ENCODE data around the gene PLEKHH3. TPM values are rescaled to one million over a fixed set of nuclear protein-coding genes. Genes with fewer than 3 reads are reported as not detected.
A peak's percentile ranks its signal among the peaks of the same experiment; 100 is the strongest.

Gene PLEKHH3
- total and polyA plus RNA-seq, 2 of the 4 experiments (the other 2 are of a cell fraction) = 2.9 to 10.5 TPM

DNA sequence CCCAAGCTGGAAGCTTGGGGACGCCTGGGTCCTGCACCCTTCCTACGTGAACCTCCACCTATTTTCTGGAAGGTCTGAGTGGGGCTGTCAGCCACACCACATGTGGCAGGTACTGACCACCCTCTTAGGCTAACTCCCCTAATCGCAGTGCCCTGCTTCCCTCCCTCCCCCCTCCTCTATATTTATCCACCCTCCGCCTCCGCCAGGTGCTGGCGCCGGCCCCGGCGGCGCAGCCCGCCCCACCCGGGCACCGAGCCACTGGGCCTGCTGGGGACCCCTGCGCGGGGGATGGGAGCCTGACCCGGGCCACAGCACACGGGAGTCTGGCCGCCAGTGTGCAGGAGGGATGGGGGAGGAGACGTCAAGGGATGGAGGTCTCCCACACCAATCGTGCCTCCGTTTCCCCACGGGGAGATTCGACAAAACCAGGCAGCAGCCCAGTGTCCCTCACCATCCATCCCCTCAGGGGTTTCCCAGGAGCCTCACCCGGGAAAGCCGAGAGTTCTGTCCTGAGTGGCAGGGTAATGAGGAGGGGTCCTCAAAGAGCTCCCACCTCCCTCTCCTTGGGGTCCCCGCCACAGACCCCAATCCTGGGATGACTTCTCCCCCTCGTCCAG lies 1.3 kb downstream of the PLEKHH3 start (continued):
- TF ChIP-seq RCOR1 (IDR thresholded peaks at IDR 0.05; ENCODE audit: insufficient replicate concordance, low read length) = no peak

DNA sequence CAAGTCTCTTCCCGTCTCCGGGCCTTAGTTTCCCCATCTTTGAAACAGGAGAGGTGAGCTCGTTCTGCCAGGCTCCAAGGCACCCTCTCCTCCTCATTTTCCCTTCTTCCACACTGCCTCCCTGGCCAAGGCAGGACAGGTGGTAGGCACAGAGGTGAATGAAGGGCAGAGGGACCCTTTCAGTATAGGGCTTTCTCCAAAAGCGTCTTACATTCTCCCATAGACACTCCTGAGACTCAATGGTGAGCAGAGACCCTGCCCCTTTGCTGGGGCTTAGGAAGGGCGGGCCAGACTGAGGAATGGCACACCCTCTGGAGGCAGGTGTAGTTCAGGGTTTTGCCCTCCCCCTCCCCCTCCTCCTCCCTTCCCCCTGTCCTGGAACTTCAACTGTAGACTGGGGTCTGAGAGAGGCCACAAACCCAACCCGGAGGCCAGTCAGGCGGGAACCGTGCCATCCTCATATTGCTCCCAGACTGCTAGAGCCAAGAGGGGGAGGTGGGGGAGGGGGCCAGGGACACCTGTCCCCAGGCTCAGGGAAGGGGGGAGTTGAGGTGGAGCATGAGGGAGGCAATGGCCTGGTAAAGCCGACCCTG lies 1.9 kb downstream of the PLEKHH3 start:
- CTCF ChIA-PET = interaction anchor here (1.0 kb wide), 1 partner anchor 18 kb away, joined by 3 read pairs; no protein-coding TSS in a partner anchor

More for the DNA sequence above, 1.9 kb downstream of the PLEKHH3 start:
- no peak overlapping the region for H3K56ac ChIP-seq (ENCODE audit: extremely low read depth, insufficient read depth, low read length)
- no peak overlapping the region for H4K91ac ChIP-seq (ENCODE audit: insufficient read depth, low read depth, low read length)
- TF ChIP-seq NFE2L2 (IDR thresholded peaks at IDR 0.05; ENCODE audit: low read depth, low read length) (no peak), MAFK (IDR thresholded peaks at IDR 0.05; ENCODE audit: low read depth, low read length) (no peak), CEBPB (IDR thresholded peaks at IDR 0.05; ENCODE audit: low read depth, low read length) (no peak), CHD1 (IDR thresholded peaks at IDR 0.05; ENCODE audit: low read depth, low read length) (no peak)
- TF ChIP-seq, protein P1, sequence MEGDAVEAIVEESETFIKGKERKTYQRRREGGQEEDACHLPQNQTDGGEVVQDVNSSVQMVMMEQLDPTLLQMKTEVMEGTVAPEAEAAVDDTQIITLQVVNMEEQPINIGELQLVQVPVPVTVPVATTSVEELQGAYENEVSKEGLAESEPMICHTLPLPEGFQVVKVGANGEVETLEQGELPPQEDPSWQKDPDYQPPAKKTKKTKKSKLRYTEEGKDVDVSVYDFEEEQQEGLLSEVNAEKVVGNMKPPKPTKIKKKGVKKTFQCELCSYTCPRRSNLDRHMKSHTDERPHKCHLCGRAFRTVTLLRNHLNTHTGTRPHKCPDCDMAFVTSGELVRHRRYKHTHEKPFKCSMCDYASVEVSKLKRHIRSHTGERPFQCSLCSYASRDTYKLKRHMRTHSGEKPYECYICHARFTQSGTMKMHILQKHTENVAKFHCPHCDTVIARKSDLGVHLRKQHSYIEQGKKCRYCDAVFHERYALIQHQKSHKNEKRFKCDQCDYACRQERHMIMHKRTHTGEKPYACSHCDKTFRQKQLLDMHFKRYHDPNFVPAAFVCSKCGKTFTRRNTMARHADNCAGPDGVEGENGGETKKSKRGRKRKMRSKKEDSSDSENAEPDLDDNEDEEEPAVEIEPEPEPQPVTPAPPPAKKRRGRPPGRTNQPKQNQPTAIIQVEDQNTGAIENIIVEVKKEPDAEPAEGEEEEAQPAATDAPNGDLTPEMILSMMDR (conservative IDR thresholded peaks at IDR 0.05; ENCODE audit: low read depth, low read length) = no peak
- H3K9me3 ChIP-seq (ENCODE audit: control insufficient read depth, insufficient read depth, low read length) = no peaks in the 10 kb centered on the region
- DNase-seq = no peak
- peak overlapping the region; percentile 69 for H3K14ac ChIP-seq (replicated peaks; ENCODE audit: low read depth, low read length)
- H3K4me3 ChIP-seq (ENCODE audit: insufficient read depth, low read depth, low read length) = peak overlapping the region; percentile 82
- dilution Hi-C loops (cut with HindIII; ENCODE audit: low sequenced_read_pairs, unreplicated experiment) (no loop called here), intact Hi-C loops (cut with micrococcal nuclease) (no loop called here), in situ Hi-C loops (cut with MboI; ENCODE audit: low sequenced_read_pairs) (loop anchor here (25.0 kb wide), 1 partner anchor 637 kb away; no protein-coding TSS in a partner anchor)
- no peak overlapping the region for H4K5ac ChIP-seq (ENCODE audit: low read depth, low read length)
- no CpG with 5 or more reads among the region's 9 CpGs for WGBS, 2 experiments (ENCODE audit: extremely low coverage in 2 of 2, insufficient read length in 1 of 2)
- H2BK5ac ChIP-seq (ENCODE audit: low read depth, low read length, poor library complexity, severe bottlenecking) = no peak overlapping the region
- H3K23ac ChIP-seq (ENCODE audit: low read depth, low read length) = peak overlapping the region; percentile 73; the same call in 1 of the 2 replicates
- H3K27ac ChIP-seq (ENCODE audit: insufficient read depth, low read length) = 0 out of 2 replicates have a peak overlapping the region, but pooled peaks have one; percentile 1
- POLR2A ChIA-PET (ENCODE audit: unreplicated experiment) = no interaction called here
- no peak overlapping the region; the same call in 2 of the 3 replicates for H2BK15ac ChIP-seq (ENCODE audit: low read depth, low read length)
- H2BK120ac ChIP-seq (ENCODE audit: low read depth, low read length) = peak overlapping the region; percentile 44; the same call in 1 of the 2 replicates
- H4K8ac ChIP-seq (ENCODE audit: low read depth in 2 of 2, low read length in 2 of 2) = peak overlapping the region in 1 of 2 experiments; percentile 17; a peak in 1 of 4 replicates
- H2AFZ ChIP-seq (replicated peaks; ENCODE audit: low read length, poor library complexity) = no peak overlapping the region
- peak overlapping the region; percentile 71 for H2AK9ac ChIP-seq (replicated peaks; ENCODE audit: low read depth, low read length, poor library complexity)
- no TSS peak for BruUV-seq (replicated peaks)
- no peaks in the 10 kb centered on the region for H3K27me3 ChIP-seq (ENCODE audit: control insufficient read depth, insufficient read depth, low read length)
- H3K79me1 ChIP-seq (ENCODE audit: low read depth in 1 of 2, low read length in 2 of 2) = peaks cover 12 to 70% of the 10 kb centered on the region in 2 experiments; a peak in 3 of 4 replicates
- H3K4ac ChIP-seq (ENCODE audit: low read depth, low read length) = peak overlapping the region; percentile 42
- peaks cover 32% of the 10 kb centered on the region for H3K36me3 ChIP-seq (ENCODE audit: control insufficient read depth, insufficient read depth, low read length)
- peaks cover 34% of the 10 kb centered on the region for H4K20me1 ChIP-seq (ENCODE audit: insufficient read depth, low read length)
- peak overlapping the region; percentile 24; the same call in 1 of the 2 replicates for H3K9ac ChIP-seq (ENCODE audit: low read depth, low read length)
- peaks cover 26% of the 10 kb centered on the region for H3K4me1 ChIP-seq (ENCODE audit: control insufficient read depth, insufficient read depth, low read length)
- H3K9me1 ChIP-seq (ENCODE audit: insufficient read depth, low read length) = peaks cover 4% of the 10 kb centered on the region
- H2AK5ac ChIP-seq (ENCODE audit: low read depth, low read length) = peak overlapping the region; percentile 83
- H3K18ac ChIP-seq (ENCODE audit: low read depth, low read length) = no peak overlapping the region
- H3K4me2 ChIP-seq (ENCODE audit: low read depth, low read length) = peak overlapping the region; percentile 79
- ATAC-seq (ENCODE audit: low read depth) = no peak
- no peak overlapping the region for H2BK20ac ChIP-seq (ENCODE audit: low read depth, low read length)
